SK-N-SH (cell line): ENCODE measurements around the gene SERPINB10. TPM values are rescaled to one million over a fixed set of nuclear protein-coding genes. Genes with fewer than 3 reads are reported as not detected.

Source experiments
- CTCF ChIA-PET: fragments of 300-600, 350-600 bp; formaldehyde crosslinking; extraction: SDS; loops from one replicate; lab custom pipeline; 2021; lab: Yijun Ruan, JAX
- POLR2A ChIA-PET: fragments of 350-600 bp; sonication (Branson Sonifier 250); formaldehyde crosslinking; extraction: SDS; loops from one replicate; lab custom pipeline; 2020; ENCODE audit warnings: antibody characterized with exemption, inconsistent platforms; lab: Yijun Ruan, JAX
- DNase-seq: peaks from one replicate; pipeline ENCODE4 v3.0.0; 2012
- H2AFZ ChIP-seq: fragments of 200-600 bp; sonication (generic); 2 replicates; pipeline ENCODE4 v1.8.1; 2016; ENCODE audit warnings: antibody characterized with exemption, mild to moderate bottlenecking, low read depth
- H3F3A ChIP-seq: fragments of 200-600 bp; sonication (generic); replicated peaks from 2 replicates; pipeline ENCODE3; 2016; ENCODE audit warnings: antibody characterized with exemption, mild to moderate bottlenecking; ENCODE audit not compliant: insufficient read depth
- H3K27ac ChIP-seq, 2 experiments: fragments of 200-500 bp in 1 of 2; fragments of 200-600 bp in 1 of 2; sonication (Bioruptor generic) in 1 of 2; sonication (generic), shearing (Covaris generic) in 1 of 2; 2 replicates each; pipeline versions ENCODE4 v1.5.1 to v1.6.1; 2014 to 2016; ENCODE audit warnings: low read depth in 2 of 2, inconsistent platforms in 1 of 2, low read length in 1 of 2, mild to moderate bottlenecking in 1 of 2, mixed read lengths in 1 of 2
- H3K27me3 ChIP-seq: fragments of 200-600 bp; sonication (generic), shearing (Covaris generic); 2 replicates; pipeline ENCODE4 v1.6.1; 2016; ENCODE audit warnings: mixed run types; ENCODE audit not compliant: insufficient read depth
- H3K36me3 ChIP-seq, 2 experiments: fragments of 200-500 bp in 1 of 2; fragments of 200-600 bp in 1 of 2; sonication (Bioruptor generic) in 1 of 2; sonication (generic) in 1 of 2; replicated peaks in 1 of 2; 2 replicates each; pipeline versions ENCODE3 to v1.5.1; 2014 to 2016; ENCODE audit warnings: low read length in 1 of 2, mild to moderate bottlenecking in 1 of 2; ENCODE audit not compliant: insufficient read depth in 2 of 2, control insufficient read depth in 1 of 2
- H3K4me1 ChIP-seq, 2 experiments: fragments of 200-500 bp in 1 of 2; fragments of 200-600 bp in 1 of 2; sonication (Bioruptor generic) in 1 of 2; sonication (generic), shearing (Covaris generic) in 1 of 2; 2 replicates each; pipeline versions ENCODE4 v1.5.1 to v1.6.1; 2014 to 2016; ENCODE audit warnings: low read depth in 1 of 2, low read length in 1 of 2, mixed run types in 1 of 2; ENCODE audit not compliant: insufficient read depth in 2 of 2, control insufficient read depth in 1 of 2
- H3K4me2 ChIP-seq: fragments of 200-600 bp; sonication (generic), shearing (Covaris generic); 2 replicates; pipeline ENCODE4 v1.6.1; 2017; ENCODE audit warnings: mixed run types
- H3K4me3 ChIP-seq, 2 experiments: fragments of 200-500 bp in 1 of 2; fragments of 200-600 bp in 1 of 2; sonication (Bioruptor generic) in 1 of 2; sonication (generic), shearing (Covaris generic) in 1 of 2; 2 replicates each; pipeline versions ENCODE4 v1.5.1 to v1.8.1; 2014 to 2016; ENCODE audit warnings: low read depth in 2 of 2, inconsistent platforms in 1 of 2, low read length in 1 of 2, mild to moderate bottlenecking in 1 of 2, mixed read lengths in 1 of 2, moderate library complexity in 1 of 2
- H3K79me2 ChIP-seq: fragments of 200-600 bp; sonication (generic); 2 replicates; pipeline ENCODE4 v1.8.1; 2017; ENCODE audit warnings: mild to moderate bottlenecking; ENCODE audit not compliant: insufficient read depth
- H3K9ac ChIP-seq: fragments of 200-600 bp; sonication (generic); 2 replicates; pipeline ENCODE4 v1.6.1; 2017; ENCODE audit warnings: mixed run types
- H3K9me2 ChIP-seq: fragments of 200-600 bp; sonication (generic); 2 replicates; pipeline ENCODE4 v1.6.1; 2017; ENCODE audit warnings: mixed run types
- H3K9me3 ChIP-seq: fragments of 200-600 bp; sonication (generic); 2 replicates; pipeline ENCODE4 v1.6.1; 2017; ENCODE audit warnings: mixed run types, mild to moderate bottlenecking, moderate library complexity
- H4K20me1 ChIP-seq: fragments of 200-600 bp; sonication (generic); 2 replicates; pipeline ENCODE4 v1.6.1; 2017; ENCODE audit warnings: mild to moderate bottlenecking, mixed run types; ENCODE audit not compliant: insufficient read depth
- CTCF ChIP-seq: fragments of 200-600 bp; sonication (generic); IDR thresholded peaks from 2 replicates; pipeline ENCODE4 v1.6.1; 2017; ENCODE audit warnings: antibody characterized with exemption, mild to moderate bottlenecking, moderate library complexity
- ELF1 ChIP-seq: IDR thresholded peaks from 2 replicates; pipeline ENCODE4 v1.4.0; 2012
- EP300 ChIP-seq, 2 experiments: IDR thresholded peaks; 2 replicates each; pipeline versions ENCODE4 v1.4.0 to v1.6.1; 2012; ENCODE audit warnings: borderline replicate concordance in 1 of 2, low read depth in 1 of 2, low read length in 1 of 2
- FOSL2 ChIP-seq: IDR thresholded peaks from 2 replicates; pipeline ENCODE4 v1.4.0; 2012; ENCODE audit warnings: low read depth, mild to moderate bottlenecking, moderate library complexity, borderline replicate concordance
- FOXJ3 ChIP-seq: sonication (generic); formaldehyde crosslinking; IDR thresholded peaks from 2 replicates; pipeline ENCODE4 v1.5.1; 2020; ENCODE audit warnings: mild to moderate bottlenecking, missing genetic modification reagents
- FOXM1 ChIP-seq: IDR thresholded peaks from 2 replicates; pipeline ENCODE4 v1.4.0; 2012; ENCODE audit warnings: low read depth, mild to moderate bottlenecking
- GABPA ChIP-seq: IDR thresholded peaks from 2 replicates; pipeline ENCODE4 v1.4.0; 2012; ENCODE audit warnings: low read depth, mild to moderate bottlenecking
- MAX ChIP-seq: IDR thresholded peaks from 2 replicates; pipeline ENCODE4 v1.4.0; 2012; ENCODE audit warnings: low read depth
- RCOR1 ChIP-seq: fragments of 150-350 bp; IDR thresholded peaks from 2 replicates; pipeline ENCODE4 v1.6.1; 2017; ENCODE audit warnings: antibody characterized with exemption, low read length
- RFX5 ChIP-seq: IDR thresholded peaks from 2 replicates; pipeline ENCODE4 v1.6.1; 2012; ENCODE audit warnings: mild to moderate bottlenecking, improper control_type of control experiment, low read length
- RXRA ChIP-seq: IDR thresholded peaks from 2 replicates; pipeline ENCODE4 v1.4.0; 2012; ENCODE audit warnings: low read depth, mild to moderate bottlenecking, borderline replicate concordance
- SMC3 ChIP-seq: IDR thresholded peaks from 2 replicates; pipeline ENCODE4 v1.6.1; 2012; ENCODE audit warnings: low read depth, low read length, improper control_type of control experiment
- TAF1 ChIP-seq: IDR thresholded peaks from 2 replicates; pipeline ENCODE4 v1.6.1; 2012; ENCODE audit warnings: low read depth, mild to moderate bottlenecking, low read length, moderate library complexity, borderline replicate concordance
- TEAD4 ChIP-seq: IDR thresholded peaks from 2 replicates; pipeline ENCODE4 v1.4.0; 2012; ENCODE audit warnings: mild to moderate bottlenecking, borderline replicate concordance; ENCODE audit not compliant: insufficient read depth
- USF1 ChIP-seq: IDR thresholded peaks from 2 replicates; pipeline ENCODE4 v1.4.0; 2012; ENCODE audit warnings: low read depth, borderline replicate concordance
- USF2 ChIP-seq: fragments of 150-350 bp; IDR thresholded peaks from 2 replicates; pipeline ENCODE4 v1.6.1; 2017; ENCODE audit warnings: antibody characterized with exemption, low read length, low read depth, borderline replicate concordance
- WGBS: methylation state at CpG from one replicate; pipeline ENCODE4 v1.1.6; 2017; ENCODE audit warnings: low lambda C conversion rate; 5-methylcytosine and 5-hydroxymethylcytosine counted together
- polyA plus RNA-seq, 3 experiments: library from polyadenylated mRNA; depleted of rRNA; stranded (reverse); fragments of >200 nt; gene quantifications; 2 replicates each; pipeline ENCODE4 v1.2.3, GENCODE V29; 2012

SERPINB10 gene
- polyA plus RNA-seq, 1 of the 3 experiments (the other 2 are of a cell fraction): 0.10 TPM

GRCh38 chr18:63905361-63905760 is 2.4 kb upstream of the SERPINB10 start:
- ChIA-PET CTCF (interaction anchor here (0.6 to 0.9 kb wide), 2 partner anchors 14 to 89 kb away, joined by 3 to 4 read pairs; no protein-coding TSS in a partner anchor), POLR2A (no interaction called here)
- Histone ChIP-seq H3K36me3 (peaks cover 0 to 2% of the 10 kb centered on the region in 2 experiments), H3K4me3 (no peak overlapping the region), H3K79me2 (no peaks in the 10 kb centered on the region), H3K4me2 (no peak overlapping the region), H2AFZ (no peak overlapping the region), H3K4me1 (no peaks in the 10 kb centered on the region), H3K9ac (no peak overlapping the region), H4K20me1 (no peaks in the 10 kb centered on the region), H3K9me3 (no peaks in the 10 kb centered on the region), H3F3A (no peaks in the 10 kb centered on the region), H3K9me2 (no peaks in the 10 kb centered on the region), H3K27me3 (peaks cover 8% of the 10 kb centered on the region; the same call in 1 of the 2 replicates), H3K27ac (no peak overlapping the region)
- TF ChIP-seq FOSL2: no peak
- no peak for TF ChIP-seq FOXM1
- TF ChIP-seq EP300 (IDR thresholded peaks at IDR 0.05; ENCODE audit: borderline replicate concordance in 1 of 2, low read depth in 1 of 2, low read length in 1 of 2): no peak
- no peak for TF ChIP-seq USF1
- TF ChIP-seq SMC3: no peak
- TF ChIP-seq RXRA: no peak
- TF ChIP-seq MAX: no peak
- no peak for TF ChIP-seq TAF1
- no peak for TF ChIP-seq USF2
- TF ChIP-seq CTCF: no peak
- no peak for TF ChIP-seq GABPA
- no peak for TF ChIP-seq RCOR1
- TF ChIP-seq FOXJ3 (CRISPR knock-in tag): no peak
- TF ChIP-seq RFX5: no peak
- TF ChIP-seq TEAD4: no peak
- TF ChIP-seq ELF1: no peak
- 56% methylated on average over 2 of the region's 2 CpGs for WGBS
- no peak for DNase-seq
